IPS-15b (cell line): ENCODE measurements around the gene PLEKHA5.
"Not testable (repeated sequence)": the region's sequence is repeated elsewhere in the genome, so short reads cannot be mapped to it uniquely, and the experiment has no call there.

Experiments
- H3K27me3 ChIP-seq: one replicate; pipeline ENCODE4 v1.6.1; 2013; ENCODE audit warnings: low read length; ENCODE audit not compliant: control insufficient read depth, insufficient read depth
- H3K36me3 ChIP-seq: one replicate; pipeline ENCODE4 v1.6.1; 2013; ENCODE audit warnings: low read length; ENCODE audit not compliant: control insufficient read depth, insufficient read depth
- H3K4me1 ChIP-seq: one replicate; pipeline ENCODE4 v1.6.1; 2013; ENCODE audit warnings: mild to moderate bottlenecking, low read length; ENCODE audit not compliant: control insufficient read depth, insufficient read depth
- H3K4me3 ChIP-seq: one replicate; pipeline ENCODE4 v1.5.1; 2013; ENCODE audit warnings: low read depth, low read length
- H3K9ac ChIP-seq: one replicate; pipeline ENCODE4 v1.6.1; 2013; ENCODE audit warnings: low read depth, mild to moderate bottlenecking, low read length
- H3K9me3 ChIP-seq: one replicate; pipeline ENCODE4 v1.6.1; 2013; ENCODE audit warnings: mild to moderate bottlenecking, low read length; ENCODE audit not compliant: control insufficient read depth, insufficient read depth

Gene PLEKHA5

GRCh38 chr12:19388131-19388549 is 258.6 kb downstream of the PLEKHA5 start:
- no peak overlapping the region for H3K4me3 ChIP-seq
- H3K36me3 ChIP-seq: no peaks in the 10 kb centered on the region
- no peaks in the 10 kb centered on the region for H3K9me3 ChIP-seq
- no peaks in the 10 kb centered on the region for H3K4me1 ChIP-seq
- no peak overlapping the region for H3K9ac ChIP-seq
- no peaks in the 10 kb centered on the region for H3K27me3 ChIP-seq

- Histone ChIP-seq H3K9ac (no peak overlapping the region), H3K36me3 (no peaks in the 10 kb centered on the region), H3K9me3 (no peaks in the 10 kb centered on the region), H3K4me1 (no peaks in the 10 kb centered on the region), H3K27me3 (no peaks in the 10 kb centered on the region), H3K4me3 (no peak overlapping the region)
Measured at GRCh38 chr12:19390051-19390598, 260.6 kb downstream of the PLEKHA5 start.

- H3K27me3 ChIP-seq, H3K9ac ChIP-seq, H3K36me3 ChIP-seq, H3K4me3 ChIP-seq, H3K9me3 ChIP-seq, H3K4me1 ChIP-seq: not testable (repeated sequence)
Measured at GRCh38 chr12:19392644-19393043, 263.1 kb downstream of the PLEKHA5 start.

GRCh38 chr12:19394385-19394784 is 264.9 kb downstream of the PLEKHA5 start:
- H3K27me3 ChIP-seq: no peaks in the 10 kb centered on the region
- H3K9me3 ChIP-seq: no peaks in the 10 kb centered on the region
- no peak overlapping the region for H3K9ac ChIP-seq

GRCh38 chr12:19397534-19397933 is 268.0 kb downstream of the PLEKHA5 start:
- H3K4me3 ChIP-seq: no peak overlapping the region
- no peaks in the 10 kb centered on the region for H3K9me3 ChIP-seq
- H3K4me1 ChIP-seq: no peaks in the 10 kb centered on the region
- H3K27me3 ChIP-seq: no peaks in the 10 kb centered on the region
- no peaks in the 10 kb centered on the region for H3K36me3 ChIP-seq
- no peak overlapping the region for H3K9ac ChIP-seq

More at GRCh38 chr12:19394385-19394784, 264.9 kb downstream of the PLEKHA5 start:
- Histone ChIP-seq H3K4me1 (no peaks in the 10 kb centered on the region), H3K4me3 (no peak overlapping the region), H3K36me3 (no peaks in the 10 kb centered on the region)

GRCh38 chr12:19398376-19399363 is 269.1 kb downstream of the PLEKHA5 start:
- Histone ChIP-seq H3K9me3 (no peaks in the 10 kb centered on the region), H3K9ac (no peak overlapping the region), H3K27me3 (no peaks in the 10 kb centered on the region), H3K36me3 (no peaks in the 10 kb centered on the region), H3K4me1 (no peaks in the 10 kb centered on the region), H3K4me3 (no peak overlapping the region)

- not testable (repeated sequence) for H3K4me3 ChIP-seq, H3K9ac ChIP-seq, H3K36me3 ChIP-seq, H3K4me1 ChIP-seq, H3K27me3 ChIP-seq, H3K9me3 ChIP-seq
Measured at GRCh38 chr12:19400649-19401285, 271.2 kb downstream of the PLEKHA5 start.

- no peaks in the 10 kb centered on the region for H3K27me3 ChIP-seq
- no peaks in the 10 kb centered on the region for H3K36me3 ChIP-seq
- H3K4me3 ChIP-seq: no peak overlapping the region
- no peaks in the 10 kb centered on the region for H3K9me3 ChIP-seq
- H3K4me1 ChIP-seq: no peaks in the 10 kb centered on the region
- H3K9ac ChIP-seq: no peak overlapping the region
Measured at GRCh38 chr12:19402211-19402610, 272.7 kb downstream of the PLEKHA5 start.

- Histone ChIP-seq H3K4me1 (no peaks in the 10 kb centered on the region), H3K27me3 (no peaks in the 10 kb centered on the region), H3K4me3 (no peak overlapping the region), H3K36me3 (no peaks in the 10 kb centered on the region), H3K9me3 (no peaks in the 10 kb centered on the region), H3K9ac (no peak overlapping the region)
Measured at GRCh38 chr12:19402743-19403431, 273.4 kb downstream of the PLEKHA5 start.

GRCh38 chr12:19404242-19404880 is 274.8 kb downstream of the PLEKHA5 start:
- Histone ChIP-seq H3K4me3 (no peak overlapping the region), H3K9ac (peak overlapping the region; percentile 24)

GRCh38 chr12:19409376-19409775 is 279.8 kb downstream of the PLEKHA5 start:
- H3K4me1 ChIP-seq: peaks cover 26% of the 10 kb centered on the region
- no peak overlapping the region for H3K4me3 ChIP-seq
- H3K9ac ChIP-seq: no peak overlapping the region
- H3K9me3 ChIP-seq: no peaks in the 10 kb centered on the region
- no peaks in the 10 kb centered on the region for H3K27me3 ChIP-seq
- H3K36me3 ChIP-seq: no peaks in the 10 kb centered on the region

More at GRCh38 chr12:19404242-19404880, 274.8 kb downstream of the PLEKHA5 start:
- Histone ChIP-seq H3K36me3 (no peaks in the 10 kb centered on the region), H3K9me3 (no peaks in the 10 kb centered on the region), H3K27me3 (no peaks in the 10 kb centered on the region), H3K4me1 (peaks cover 2% of the 10 kb centered on the region)
